GM21423 (cell line): Measurements from ENCODE around the gene INTS15.
"Not testable (repeated sequence)": the region's sequence is repeated elsewhere in the genome, so short reads cannot be mapped to it uniquely, and the experiment has no call there.

ENCODE experiments used
- ATAC-seq: cut with Tn5 transposase; IDR thresholded peaks from one replicate; pipeline ENCODE4 v1.9.1; 2021; ENCODE audit warnings: mild to moderate bottlenecking, moderate library complexity; ENCODE audit not compliant: unreplicated experiment

Gene INTS15

DNA sequence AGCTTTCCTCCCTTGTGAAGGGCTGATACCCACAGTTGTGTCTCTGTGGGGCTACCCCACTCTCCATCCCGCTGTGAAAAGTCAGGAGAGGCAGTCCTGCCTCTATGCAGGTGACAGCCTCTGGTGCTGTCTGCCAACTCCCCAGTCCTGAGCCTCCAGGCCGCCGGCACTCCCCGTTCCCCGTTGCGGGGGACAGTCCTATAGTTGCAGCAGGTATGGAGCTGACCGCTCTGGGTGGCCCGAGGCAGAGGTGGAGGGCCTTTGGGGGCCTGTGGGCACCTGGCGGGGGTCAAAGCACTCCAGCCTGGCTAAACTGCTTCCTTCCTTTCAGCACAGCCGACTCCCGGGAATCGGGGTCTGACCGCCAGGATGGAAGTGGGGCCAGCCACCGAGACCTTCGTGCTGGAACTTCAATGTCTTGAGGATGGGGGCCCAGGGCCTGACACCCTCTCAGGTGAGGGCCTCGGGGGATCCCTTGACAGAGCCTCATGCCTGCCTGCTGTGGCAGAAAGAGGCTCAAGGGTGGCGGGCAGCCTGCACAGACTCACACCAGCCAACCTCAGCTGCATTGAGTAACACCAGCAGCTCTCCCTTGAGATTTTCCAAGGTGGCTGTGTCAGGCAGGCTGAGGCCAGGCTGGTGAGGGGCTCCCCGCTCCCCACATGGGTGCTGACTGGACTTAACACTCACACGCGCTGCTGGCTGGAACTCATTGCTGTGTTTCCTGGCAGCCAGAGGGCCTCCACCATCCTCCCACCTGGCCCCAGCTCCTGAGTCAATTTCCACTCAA, 27.2 kb downstream of the INTS15 start:
- no peak for ATAC-seq

DNA sequence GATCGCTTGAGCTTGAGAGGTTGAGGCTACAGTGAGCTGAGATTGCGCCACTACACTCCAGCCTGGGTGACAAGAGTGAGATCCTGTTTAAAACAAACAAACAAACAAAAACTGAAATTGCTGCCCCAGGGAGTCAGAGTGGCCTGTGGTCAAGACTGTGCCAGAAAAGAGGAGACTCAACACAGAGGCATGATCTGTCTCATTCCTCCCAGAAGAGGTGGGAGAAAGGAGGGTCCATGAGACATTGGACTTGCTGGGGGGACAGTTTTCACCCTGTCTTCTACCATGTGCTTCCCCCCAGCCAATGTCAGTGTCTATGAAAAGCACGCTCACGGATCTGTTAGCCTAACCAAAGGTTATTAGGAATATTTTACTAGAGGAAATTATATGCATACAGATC, 28.8 kb downstream of the INTS15 start:
- no peak for ATAC-seq

DNA sequence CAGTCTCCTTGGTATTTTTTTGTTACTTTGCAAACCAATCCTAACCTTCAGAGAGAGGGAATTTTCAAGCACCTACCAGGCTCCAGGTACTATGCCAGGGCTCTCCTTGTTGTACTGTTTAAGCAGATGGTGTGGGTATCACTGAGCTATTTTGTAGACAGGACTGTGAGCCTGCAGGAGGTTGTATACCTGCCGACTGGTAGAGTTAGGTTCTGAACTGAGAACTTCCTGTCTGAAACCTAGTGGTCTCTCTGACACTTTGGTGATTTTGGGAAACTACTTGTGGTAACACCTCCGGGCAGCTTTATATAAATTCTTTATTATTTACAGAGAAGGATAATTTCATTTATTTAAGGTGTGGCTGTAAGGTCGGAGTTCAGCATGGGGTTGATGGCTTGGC, 30.1 kb downstream of the INTS15 start:
- ATAC-seq: no peak

DNA sequence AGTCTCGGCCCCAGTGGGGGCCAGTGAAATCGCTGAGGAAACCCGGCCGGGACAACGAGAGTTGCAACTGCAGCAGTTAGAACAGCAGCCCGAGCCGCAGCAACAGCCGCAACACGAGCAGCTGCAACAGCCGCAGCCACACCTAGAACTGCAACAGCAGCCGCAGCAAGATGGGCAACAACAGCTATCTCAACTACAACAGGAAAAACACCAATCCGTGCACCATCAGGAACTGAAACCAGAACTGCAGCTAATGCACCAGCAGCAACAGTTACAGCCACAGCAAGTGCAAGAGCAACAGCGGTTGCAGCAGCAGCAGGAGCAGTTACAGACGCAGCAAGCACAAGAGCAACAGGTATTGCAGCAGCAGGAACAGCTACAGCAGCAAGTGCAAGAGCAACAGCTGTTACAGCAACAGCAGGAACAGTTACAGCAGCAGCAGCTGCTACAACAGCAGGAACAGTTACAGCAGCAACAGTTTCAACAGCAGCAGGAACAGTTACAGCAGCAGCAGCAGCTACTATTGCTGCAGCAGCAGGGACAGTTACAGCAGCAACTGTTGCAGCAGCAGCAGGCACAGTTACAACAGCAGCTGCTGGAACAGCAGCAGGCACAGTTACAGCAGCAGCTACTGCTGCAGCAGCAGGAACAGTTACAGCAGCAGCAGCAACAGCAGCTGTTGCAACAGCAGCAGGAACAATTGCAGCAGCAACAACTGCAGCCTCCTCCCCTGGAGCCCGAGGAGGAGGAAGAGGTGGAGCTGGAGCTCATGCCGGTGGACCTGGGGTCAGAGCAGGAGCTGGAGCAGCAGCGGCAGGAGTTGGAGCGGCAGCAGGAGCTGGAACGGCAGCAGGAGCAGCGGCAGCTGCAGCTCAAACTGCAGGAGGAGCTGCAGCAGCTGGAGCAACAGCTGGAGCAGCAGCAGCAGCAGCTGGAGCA, 31.6 kb downstream of the INTS15 start:
- no peak for ATAC-seq

DNA sequence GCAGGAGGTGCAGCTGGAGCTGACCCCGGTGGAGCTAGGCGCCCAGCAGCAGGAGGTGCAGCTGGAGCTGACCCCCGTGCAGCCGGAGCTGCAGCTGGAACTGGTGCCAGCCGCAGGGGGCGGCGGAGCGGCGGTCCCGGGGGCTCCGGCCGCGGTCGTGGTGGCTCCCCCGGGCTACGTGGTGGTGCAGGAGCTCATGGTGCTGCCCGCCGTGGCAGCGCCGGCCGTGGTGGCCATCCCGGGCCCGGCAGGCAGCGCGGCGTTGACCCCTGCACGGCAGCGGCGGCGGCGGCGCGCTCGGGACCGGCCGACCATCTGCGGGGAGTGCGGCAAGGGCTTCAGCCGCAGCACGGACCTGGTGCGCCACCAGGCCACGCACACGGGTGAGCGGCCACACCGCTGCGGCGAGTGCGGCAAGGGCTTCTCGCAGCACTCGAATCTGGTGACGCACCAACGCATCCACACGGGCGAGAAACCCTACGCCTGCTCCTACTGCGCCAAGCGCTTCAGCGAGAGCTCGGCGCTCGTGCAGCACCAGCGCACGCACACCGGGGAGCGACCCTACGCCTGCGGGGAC, 32.4 kb downstream of the INTS15 start:
- no peak for ATAC-seq

DNA sequence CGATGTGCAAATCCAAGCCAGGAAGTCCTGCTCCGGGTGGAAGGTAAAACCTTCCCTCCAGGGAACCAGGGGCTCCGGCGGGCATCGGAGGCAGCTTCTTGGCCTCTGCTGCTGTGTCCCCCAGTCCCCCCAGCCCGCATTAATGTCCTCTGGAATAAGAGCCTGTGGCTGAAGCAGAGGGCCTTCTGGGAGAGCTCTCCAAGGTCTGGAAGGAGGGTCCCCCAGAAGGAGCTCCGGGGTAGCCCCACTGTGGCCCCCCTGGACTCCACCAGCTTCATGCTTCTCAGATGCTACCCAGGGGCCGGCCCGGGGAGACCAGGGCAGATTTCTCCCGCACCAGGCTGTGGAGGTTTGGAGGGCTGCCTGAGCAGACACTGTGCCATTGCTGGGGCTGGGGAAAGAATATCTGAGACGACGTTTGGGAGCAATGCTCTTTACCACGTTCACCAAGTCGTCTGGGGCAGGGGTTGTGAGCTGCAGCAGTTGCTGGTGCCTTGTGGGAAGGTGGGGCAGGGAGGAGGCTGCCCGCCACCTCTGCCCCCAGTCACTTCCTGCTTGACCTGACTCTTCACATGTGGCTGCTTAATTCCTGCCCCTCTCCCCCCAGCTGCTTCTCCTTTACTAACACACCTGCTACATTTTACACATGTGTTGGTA, 33.9 kb downstream of the INTS15 start:
- no peak for ATAC-seq

DNA sequence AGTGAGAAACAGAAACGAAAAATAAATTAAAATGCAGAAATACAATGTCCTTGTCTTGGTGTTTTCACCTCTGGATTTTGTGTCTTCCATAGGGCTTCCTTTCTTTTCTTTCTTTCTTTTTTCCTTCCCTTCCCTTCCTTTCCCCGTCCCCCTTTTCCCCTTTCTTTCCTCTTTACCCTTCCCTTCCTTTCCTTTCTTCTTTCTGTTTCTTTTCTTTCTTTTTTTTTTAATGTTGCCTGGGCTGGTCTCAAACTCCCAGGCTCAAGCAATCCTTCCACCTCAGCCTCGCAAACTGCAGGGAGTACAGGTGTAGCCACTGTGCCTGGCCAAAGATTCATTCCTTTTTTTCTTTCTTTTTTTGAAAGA, 34.4 kb downstream of the INTS15 start:
- ATAC-seq: no peak

DNA sequence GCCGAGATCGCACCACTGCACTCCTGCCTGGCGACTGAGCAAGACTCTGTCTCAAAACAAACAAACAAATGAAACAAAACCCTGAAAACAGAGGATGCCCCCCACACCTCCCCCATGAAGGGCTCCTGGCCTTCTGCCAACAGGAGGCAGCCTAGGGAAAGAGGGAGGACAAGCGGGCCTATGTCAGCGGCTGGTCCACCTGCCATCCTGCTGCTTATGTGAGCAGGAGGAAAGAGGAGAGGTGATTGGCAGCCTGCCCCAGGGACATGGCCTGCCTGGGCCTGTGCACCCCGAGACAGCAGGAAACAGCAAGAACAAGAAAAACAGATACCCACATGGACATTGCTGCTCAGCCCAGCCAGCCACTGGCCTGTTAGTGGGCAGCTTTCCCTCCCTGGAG, 38.2 kb downstream of the INTS15 start:
- no peak for ATAC-seq

DNA sequence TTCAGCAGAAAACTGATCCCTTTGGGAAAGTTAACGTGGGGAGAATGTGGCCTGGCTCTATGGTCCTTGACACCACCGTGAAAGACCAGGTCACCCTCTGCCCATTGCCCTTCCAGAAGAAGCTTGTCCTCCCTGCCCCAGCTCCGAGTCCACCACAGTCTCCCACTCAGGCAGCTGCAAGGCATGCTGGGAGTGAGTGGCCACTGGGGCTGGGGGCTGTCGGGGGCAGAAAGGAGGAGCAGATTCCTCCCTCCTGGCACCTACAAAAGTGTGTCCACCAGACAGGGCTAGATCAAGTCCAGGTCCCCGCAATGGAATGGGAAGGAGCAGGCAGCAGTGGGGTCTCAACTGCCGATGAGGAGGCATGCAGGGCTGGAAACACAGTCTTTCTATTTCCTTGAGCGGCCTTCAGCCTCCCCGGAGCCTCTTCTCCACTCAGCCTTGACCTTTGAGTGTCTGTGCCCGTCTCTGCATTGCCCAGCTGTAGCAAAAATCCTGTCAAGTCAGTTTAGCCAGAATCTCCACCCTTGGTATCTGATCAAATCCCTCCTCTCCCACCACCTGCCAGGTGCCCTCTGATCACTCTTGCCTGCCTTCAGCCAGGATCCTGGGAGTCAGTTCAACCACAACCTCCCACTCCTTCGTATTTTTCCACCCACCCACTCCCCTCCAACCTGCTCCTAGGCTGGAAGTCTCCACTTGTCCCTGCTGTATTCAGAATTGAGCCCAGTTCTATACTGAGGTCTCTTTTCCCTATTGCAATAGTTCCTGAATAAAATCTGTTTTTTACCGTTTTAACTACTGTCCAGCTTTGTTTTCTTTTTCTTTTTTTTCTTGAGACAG, 40.4 kb downstream of the INTS15 start:
- ATAC-seq: no peak

DNA sequence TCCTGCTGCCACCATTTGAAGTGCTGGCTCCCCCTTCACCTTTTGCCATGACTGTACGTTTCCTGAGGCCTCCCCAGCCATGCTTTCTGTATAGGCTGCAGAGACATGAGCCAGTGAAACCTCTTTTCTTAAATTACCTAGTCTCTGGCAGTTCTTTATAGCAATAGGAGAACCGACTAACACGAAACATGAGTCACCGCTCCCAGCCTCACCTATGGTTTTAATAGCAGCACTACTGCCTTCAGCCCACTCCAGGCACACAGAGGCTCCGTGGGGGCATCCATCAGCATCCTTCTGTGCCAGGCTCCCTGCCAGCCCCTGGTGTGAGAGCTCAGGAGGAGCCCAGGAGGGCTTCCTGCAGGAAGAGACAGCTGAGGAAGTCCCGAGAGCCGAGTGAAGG, 41.8 kb downstream of the INTS15 start:
- no peak for ATAC-seq

DNA sequence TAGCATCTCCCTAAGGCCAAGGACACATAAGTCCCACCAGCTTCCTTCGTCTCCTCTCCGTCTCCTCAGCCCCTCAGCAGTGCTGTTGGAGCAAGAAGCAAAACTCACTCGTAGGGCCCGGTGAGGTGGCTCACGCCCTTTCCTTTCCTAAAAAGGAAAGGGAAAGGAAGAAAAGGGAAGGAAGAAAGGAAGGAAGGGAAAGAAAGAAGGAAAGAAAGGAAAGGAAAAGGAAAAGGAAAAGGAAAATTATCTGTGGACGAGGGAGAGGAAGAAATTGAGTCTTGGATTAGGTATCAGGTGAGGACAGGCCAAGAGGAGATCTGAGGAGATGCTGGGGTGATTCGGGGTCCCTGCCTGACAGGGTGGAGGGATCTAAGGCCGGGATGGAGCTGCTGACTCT, 44.2 kb downstream of the INTS15 start:
- ATAC-seq: no peak

DNA sequence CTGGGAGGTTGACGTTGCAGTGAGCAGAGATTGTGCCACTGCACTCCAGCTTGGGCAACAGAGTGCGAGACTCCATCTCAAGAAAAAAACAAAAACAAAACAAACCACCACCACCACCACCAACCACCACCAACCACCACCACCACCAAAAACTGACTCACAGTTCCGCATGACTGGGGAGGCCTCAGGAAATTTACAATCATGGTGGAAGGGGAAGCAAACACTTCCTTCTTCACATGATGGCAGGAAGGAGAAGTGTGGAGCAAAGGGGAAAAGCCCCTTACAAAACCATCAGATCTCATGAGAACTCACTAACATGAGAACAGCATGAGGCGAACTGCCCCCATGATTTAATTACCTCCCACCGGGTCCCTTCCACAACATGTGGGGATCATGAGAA, 45.1 kb downstream of the INTS15 start:
- not testable (repeated sequence) for ATAC-seq

DNA sequence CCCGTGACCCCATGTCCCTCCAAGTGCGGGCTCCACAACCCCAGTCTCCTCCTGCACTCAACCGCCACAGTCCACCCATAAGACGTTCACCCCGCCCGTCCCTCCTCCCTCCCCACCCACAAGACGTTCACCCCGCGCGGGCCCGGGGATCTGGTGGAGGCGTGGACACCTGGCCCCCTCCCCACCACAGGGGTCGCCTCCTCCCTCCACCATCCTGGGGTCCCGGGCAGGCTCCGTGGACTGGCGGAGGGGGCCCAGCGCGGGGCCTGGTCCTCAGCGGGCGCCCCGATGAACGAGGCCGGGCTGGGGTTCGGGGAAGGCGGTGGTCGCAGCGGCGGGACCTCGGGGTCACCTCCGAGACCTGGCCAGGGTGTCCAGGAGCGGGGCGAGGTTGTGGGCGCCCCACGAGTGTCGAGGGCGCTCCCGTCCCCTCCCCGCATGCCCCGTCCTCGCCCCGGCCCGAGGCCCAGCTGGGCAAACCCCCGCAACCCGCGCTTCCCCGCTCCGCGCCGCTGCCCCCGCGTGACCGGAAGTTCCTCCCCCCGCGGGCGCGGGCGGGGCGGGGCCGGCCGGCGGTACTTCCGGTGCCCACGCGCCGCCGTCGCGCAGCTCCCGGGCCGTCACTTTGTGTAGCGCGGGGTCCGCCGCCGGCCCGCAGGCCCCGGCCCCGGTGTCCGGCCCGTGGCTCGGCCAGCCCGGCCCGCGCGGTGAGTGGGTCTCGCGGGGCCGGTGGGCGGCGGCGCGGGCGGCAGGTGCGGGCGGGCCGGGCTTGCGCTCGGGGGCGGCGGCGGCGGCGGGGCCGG, 47.1 kb downstream of the INTS15 start, which contains the start of gene ZNF316:
ZNF316 (plus strand) TSS at position 578 of the 803 bp plus-strand sequence. CDS start 5,092 bp downstream, outside the sequence.
- peak; percentile 62 for ATAC-seq

DNA sequence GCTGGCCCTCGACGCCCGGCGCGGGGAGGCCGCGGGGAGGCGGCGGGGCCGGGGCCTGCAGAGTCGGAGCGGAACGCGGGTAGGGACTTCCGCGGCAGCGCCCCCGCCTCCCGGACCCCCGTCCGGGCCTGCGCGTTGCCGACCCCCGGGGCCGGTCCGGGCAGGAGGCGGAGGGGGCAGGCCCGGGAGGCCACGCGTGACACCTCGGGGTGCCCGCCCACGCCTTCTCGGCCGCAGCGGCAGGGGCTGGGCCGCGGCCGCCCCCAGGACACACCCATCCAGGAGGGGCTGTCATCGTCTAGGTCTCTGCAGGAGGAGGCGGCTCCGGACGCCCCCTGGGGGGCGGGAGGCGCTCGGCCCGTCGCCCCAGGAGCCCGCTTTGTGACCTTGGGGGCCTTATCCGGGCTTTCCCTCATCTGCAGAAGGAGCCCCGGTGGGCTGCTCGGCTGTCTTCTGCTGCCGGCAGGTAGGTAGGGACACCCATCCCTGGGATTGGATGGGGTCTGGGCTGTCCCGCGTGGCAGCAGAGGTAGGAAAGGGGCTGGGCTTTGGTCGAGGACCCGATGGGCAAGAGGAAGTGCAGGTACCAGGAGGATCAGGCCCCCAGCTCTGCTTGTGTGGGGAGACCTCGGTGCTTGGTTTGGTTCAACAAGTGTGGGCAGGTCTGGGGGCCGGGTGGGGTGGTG, 47.9 kb downstream of the INTS15 start:
- ATAC-seq: peak; percentile 83

DNA sequence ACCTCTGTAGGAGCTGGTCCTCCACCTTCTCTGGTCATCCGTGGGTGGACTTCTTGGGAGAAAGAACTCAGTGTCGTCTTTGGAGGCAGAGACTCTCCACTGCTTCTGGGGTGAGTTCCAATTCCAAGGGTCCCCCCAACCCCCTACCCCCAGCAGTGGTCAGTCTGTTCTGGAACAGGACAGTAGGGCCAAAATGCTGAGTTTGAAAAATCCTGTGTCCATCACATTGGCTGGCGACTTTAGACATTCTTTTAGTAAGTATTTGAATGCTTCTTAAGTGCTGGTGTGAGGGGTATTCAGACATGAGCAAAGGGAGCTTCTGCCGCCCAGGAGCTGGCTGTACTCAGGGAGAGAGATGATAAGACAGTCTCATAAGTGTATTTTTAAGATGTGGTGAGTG, 49.2 kb downstream of the INTS15 start:
- ATAC-seq: no peak

DNA sequence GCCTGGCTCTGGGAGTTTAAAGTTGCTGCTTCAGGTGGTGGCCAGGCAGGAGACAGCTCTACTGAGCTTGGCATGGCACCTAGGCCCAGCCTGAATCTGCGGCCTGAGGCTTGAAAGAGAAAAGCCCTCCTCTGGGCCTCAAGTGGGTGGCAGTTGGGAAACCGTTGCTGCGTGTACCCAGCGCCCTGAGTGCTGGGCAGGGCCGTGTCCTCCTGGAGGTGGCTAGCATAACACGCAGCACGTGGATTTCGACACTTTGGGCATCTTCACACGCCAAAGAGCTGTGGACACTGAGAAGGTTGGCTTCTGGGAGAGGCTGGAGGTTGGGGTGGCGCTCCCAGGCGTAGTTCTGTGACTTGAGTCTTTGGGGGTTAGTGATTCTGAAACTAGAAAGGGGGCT, 49.8 kb downstream of the INTS15 start:
- ATAC-seq: no peak

DNA sequence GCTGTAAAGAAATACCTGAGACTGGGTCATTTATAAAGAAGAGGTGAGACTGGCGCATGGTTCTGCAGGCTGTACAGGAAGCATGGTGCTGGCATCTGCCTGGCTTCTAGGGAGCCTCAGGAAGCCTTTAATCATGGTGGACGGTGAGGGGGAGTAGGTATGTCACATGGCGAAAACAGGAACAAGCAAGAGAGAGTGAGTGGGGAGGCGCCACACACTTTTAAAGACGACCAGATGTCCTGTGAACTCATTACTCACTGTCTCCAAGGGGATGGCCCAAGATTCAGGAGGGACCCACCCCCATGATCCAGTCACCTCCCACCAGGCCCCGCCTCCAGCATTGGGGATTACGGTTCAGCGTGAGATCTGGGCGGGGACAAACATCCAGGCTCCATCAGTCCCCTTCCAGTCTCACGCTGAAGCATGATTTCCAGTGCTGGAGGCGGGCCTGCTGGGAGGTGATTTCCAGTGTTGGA, 50.5 kb downstream of the INTS15 start:
- no peak for ATAC-seq

DNA sequence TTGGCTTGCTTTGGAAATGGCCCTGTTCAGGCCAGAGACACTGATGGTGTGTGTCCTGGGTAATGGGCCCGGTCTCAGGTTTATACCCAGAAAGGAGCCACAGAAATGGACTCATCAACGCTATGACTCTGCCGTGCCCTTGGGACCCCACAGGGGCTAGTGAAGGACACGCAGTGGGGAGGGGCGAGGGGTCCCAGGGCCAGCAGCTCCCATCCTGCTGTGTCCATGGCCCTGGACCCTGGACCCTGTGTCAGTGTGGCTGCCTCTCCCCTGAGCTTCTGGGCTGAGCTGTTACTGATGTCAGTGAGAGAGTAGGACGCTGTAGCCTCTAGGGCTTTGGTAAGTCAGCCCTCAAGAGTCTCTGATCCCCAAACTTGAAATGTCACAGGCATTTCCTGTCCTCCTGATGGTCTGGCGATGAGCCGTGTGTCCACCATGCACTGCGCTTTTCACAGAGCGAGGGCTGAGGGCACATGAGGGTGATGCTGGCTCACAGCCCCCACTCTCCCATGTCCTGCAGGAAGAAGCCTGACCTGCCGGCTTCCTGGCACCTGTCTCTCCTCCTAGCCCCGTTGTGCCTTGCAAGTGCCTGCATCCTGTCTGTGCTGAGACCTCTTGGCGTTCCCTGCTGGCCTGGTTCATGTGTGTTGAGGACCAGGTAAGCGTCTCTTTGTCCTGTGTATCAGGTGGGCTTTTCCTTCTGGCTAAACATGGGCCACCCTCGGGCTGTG, 51.6 kb downstream of the INTS15 start:
- no peak for ATAC-seq
